ENCODE data around the gene IKZF5. TPM values are rescaled to one million over a fixed set of nuclear protein-coding genes. Genes with fewer than 3 reads are reported as not detected.

The IKZF5 gene
- total RNA-seq, 1 donor from 2014 or later: 7.7 TPM

GRCh38 chr10:122980209-122981065 is 28.2 kb downstream of the IKZF5 start, which contains the start of gene PSTK:
TSS of gene PSTK (plus strand) at chr10:122980401. CDS start at chr10:122980480, 79 bp downstream.
- peak; percentile 99 for ATAC-seq

DNA sequence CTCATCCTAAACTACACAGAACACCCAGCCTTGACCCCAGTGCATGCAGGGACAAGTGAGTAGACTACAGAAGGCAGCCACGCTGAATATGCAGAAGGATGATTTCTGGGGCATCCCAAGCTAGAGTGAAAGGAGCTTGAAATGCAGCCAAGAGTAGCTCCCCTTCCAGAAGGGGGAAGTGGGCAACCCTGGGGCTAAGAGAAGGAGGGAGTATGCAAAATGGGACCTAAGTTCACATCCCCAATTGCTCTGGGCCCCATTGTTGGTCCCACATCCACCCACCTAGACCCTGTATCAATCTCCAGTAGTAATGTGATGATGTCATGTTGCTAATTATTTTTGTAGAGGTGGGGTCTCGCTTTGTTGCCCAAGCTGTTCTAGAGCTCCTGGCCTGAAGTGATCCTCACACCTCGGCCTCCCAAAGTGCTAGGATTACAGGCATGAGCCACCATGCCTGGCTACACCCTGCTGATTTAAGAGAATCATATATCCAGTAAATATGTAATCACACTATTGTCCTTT is 34.0 kb downstream of the IKZF5 start:
- no peak for ATAC-seq

- ATAC-seq: no peak
Observed at GRCh38 chr10:122974023-122974422, 34.6 kb downstream of the IKZF5 start.

DNA sequence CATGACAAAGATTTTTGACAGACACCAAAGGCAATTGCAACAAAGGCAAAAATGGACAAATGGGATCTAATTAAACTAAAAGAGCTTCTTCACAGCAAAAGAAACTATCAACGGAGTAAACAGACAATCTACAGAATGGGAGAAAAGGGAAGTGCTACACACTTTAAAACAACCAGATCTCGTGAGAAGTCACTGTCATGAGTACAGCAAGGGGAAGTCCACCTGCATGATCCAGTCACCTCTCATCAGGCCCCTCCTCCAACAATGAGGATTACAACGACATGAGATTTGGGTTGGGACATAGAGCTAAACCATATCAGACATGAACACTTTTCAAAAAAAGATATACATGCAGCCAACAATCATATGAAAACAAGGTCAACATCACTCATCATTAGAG is 39.9 kb downstream of the IKZF5 start:
- ATAC-seq: no peak

GRCh38 chr10:122966879-122967278 is 41.7 kb downstream of the IKZF5 start:
- ATAC-seq: no peak

GRCh38 chr10:122962405-122962804 is 46.2 kb downstream of the IKZF5 start:
- no peak for ATAC-seq

DNA sequence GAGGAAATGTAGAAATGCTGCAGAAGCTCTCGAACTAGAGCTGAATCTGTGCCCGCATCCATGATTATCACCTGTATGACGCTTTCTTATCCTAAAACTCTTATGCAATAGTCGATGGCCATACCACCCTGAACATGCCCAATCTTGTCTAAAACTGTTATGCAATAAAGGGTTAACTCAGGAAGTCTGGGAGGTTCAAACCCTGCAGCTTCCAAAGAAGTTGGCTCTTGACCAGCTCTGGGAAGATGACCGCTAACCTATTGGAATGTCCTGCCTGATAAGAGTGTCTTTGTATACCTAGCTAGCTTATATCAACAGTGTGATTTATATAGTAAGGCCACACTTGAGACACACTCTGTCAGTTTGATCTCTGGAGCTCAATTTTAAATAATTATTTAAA is 51.1 kb downstream of the IKZF5 start:
- no peak for ATAC-seq

GRCh38 chr10:122955892-122956291 is 52.7 kb downstream of the IKZF5 start:
- ATAC-seq: no peak

DNA sequence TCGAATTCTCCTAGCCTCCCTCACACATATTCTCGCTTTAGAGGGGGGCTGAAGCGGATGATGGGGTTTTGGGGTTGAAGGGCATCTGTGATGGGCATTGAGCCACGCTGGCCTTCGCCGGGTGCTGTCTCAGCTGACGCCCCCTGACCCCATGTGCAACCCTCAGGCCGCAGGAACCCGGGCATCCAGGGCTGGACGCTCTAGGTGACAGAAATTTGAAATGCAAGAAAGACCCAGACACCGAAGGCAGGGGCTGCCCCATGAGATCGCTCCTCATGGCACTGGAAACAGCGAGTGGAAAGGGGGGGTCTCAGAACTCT is 53.9 kb downstream of the IKZF5 start:
- ATAC-seq: no peak

- peak; percentile 97 for ATAC-seq
Observed at GRCh38 chr10:122953902-122954730, 54.5 kb downstream of the IKZF5 start, which contains the start of gene C10orf88. TSS of gene C10orf88 (minus strand) at chr10:122954227. CDS start at chr10:122954178, 49 bp downstream.

- ATAC-seq: peak; percentile 62
Observed at GRCh38 chr10:122949296-122949695, 59.3 kb downstream of the IKZF5 start.

Other genes with a start within 250 kb of the IKZF5 start
- 0.24 TPM for gene CUZD1, start 162.9 kb downstream of the IKZF5 start, total RNA-seq
- 2.0 TPM for gene FAM24B, start 129.2 kb downstream of the IKZF5 start, total RNA-seq
- gene FAM24A, start 98.2 kb downstream of the IKZF5 start, total RNA-seq: not detected
- 4.7 TPM for gene C10orf88, start 54.6 kb downstream of the IKZF5 start, total RNA-seq
- gene PSTK, start 28.4 kb downstream of the IKZF5 start, total RNA-seq: 2.7 TPM
- 21.1 TPM for gene ACADSB, start 211 bp upstream of the IKZF5 start, total RNA-seq
- gene HMX3, start 127.2 kb upstream of the IKZF5 start, total RNA-seq: not detected
- not detected for gene HMX2, start 139.3 kb upstream of the IKZF5 start, total RNA-seq
- 65.2 TPM for gene BUB3, start 145.6 kb upstream of the IKZF5 start, total RNA-seq

All from esophagus mucosa (tissue), 1 donor.